ENCODE results near the gene C1orf232. TPM values are rescaled to one million over a fixed set of nuclear protein-coding genes. Genes with fewer than 3 reads are reported as not detected.

C1orf232 gene
- total and polyA plus RNA-seq, 12 donors: not detected

DNA sequence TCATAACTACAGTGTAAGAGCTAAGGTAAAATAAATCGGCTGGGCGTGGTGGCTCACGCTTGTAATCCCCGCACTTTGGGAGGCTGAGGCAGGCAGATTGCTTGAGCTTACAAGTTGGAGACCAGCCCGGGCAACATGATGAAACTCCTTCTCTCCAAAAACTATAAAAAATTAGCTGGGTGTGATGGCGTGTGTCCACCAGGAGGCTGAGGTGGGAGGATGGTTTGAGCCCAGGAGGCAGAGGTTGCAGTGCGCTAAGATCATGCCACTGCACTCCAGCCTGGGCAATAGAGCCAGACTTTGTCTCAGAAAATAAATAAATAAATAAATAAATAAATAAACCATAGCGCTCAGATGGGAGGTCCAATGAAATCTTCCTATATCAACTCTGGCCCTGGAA, 26.6 kb downstream of the C1orf232 start:
- no peak for ATAC-seq
- H3K27ac ChIP-seq: no peak overlapping the region
- TF ChIP-seq CTCF (IDR thresholded peaks at IDR 0.05): no peak
- WGBS, 2 donors: 92 to 94% methylated on average over 8 of the region's 8 CpGs
- H3K36me3 ChIP-seq: no peaks in the 10 kb centered on the region
- H3K4me3 ChIP-seq: no peak overlapping the region
- intact Hi-C loops (cut with DNase I): loop anchor here in 1 of 10 donors (10.0 kb wide), 1 partner anchor 107 kb away; no protein-coding TSS in a partner anchor
- DNase-seq: no peak
- H3K27me3 ChIP-seq: no peaks in the 10 kb centered on the region
- H3K4me1 ChIP-seq: peaks cover 0 to 14% (median 4%) of the 10 kb centered on the region in 9 donors
- H3K9me3 ChIP-seq: no peaks in the 10 kb centered on the region

DNA sequence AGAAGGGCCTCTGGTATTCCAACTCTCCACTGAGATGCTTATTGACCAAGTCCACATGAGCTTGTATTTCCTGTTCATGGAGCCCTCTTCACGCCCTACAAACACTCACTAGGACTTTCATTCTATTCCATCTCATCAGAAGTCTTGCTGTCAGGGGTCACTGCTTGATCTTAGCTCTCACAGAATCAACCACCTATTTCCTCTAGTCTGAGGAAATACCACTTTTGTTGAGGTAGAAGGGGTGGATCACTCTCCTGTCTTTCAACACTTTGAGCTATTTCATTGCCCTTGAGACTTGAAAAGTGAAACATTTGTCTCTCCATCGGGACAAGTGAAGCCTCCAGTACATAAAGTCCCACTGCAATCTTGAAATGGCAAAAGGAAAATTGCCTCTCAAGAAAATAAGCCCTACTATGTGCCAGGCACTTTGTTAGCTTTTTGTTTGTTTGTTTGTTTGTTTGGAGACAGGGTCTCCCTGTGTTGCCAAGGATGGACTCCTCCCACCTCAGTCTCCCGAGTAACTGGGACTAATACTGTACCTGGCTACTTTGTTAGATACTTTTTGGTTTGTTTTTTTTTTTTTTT, 29.7 kb downstream of the C1orf232 start:
- Histone ChIP-seq H3K9me3 (peaks cover 0 to 10% (median 0%) of the 10 kb centered on the region in 11 donors), H3K27me3 (no peaks in the 10 kb centered on the region), H3K4me3 (no peak overlapping the region), H3K4me1 (peaks cover 0 to 7% (median 0%) of the 10 kb centered on the region in 9 donors), H3K27ac (no peak overlapping the region), H3K36me3 (no peaks in the 10 kb centered on the region)
- TF ChIP-seq CTCF (IDR thresholded peaks at IDR 0.05): no peak
- intact Hi-C loops (cut with DNase I): no loop called here
- DNase-seq (no peak), ATAC-seq (no peak)
- 64 to 65% methylated on average over 3 of the region's 3 CpGs for WGBS, 2 donors

GRCh38 chr1:26134466-26134865, 34.3 kb downstream of the C1orf232 start:
- ATAC-seq (no peak), DNase-seq (no peak)
- no peaks in the 10 kb centered on the region for H3K4me1 ChIP-seq
- TF ChIP-seq CTCF (IDR thresholded peaks at IDR 0.05): no peak
- H3K27me3 ChIP-seq: no peaks in the 10 kb centered on the region
- H3K36me3 ChIP-seq: no peaks in the 10 kb centered on the region
- intact Hi-C loops (cut with DNase I): no loop called here
- WGBS, 2 donors: 91 to 98% methylated on average over 3 of the region's 3 CpGs
- H3K9me3 ChIP-seq: peaks cover 0 to 10% (median 0%) of the 10 kb centered on the region in 11 donors
- H3K27ac ChIP-seq: no peak overlapping the region
- no peak overlapping the region for H3K4me3 ChIP-seq

- no peak for ATAC-seq
- H3K27ac ChIP-seq: no peak overlapping the region
These were observed 36.0 kb downstream of the C1orf232 start for GRCh38 chr1:26132834-26133167.

More at GRCh38 chr1:26132834-26133167, 36.0 kb downstream of the C1orf232 start:
- Histone ChIP-seq H3K9me3 (peaks cover 0 to 10% (median 0%) of the 10 kb centered on the region in 11 donors), H3K4me3 (no peak overlapping the region), H3K27me3 (no peaks in the 10 kb centered on the region), H3K4me1 (peaks cover 0 to 5% (median 3%) of the 10 kb centered on the region in 9 donors), H3K36me3 (no peaks in the 10 kb centered on the region)
- intact Hi-C loops (cut with DNase I): no loop called here
- no peak for DNase-seq
- 89 to 95% methylated on average over 2 of the region's 2 CpGs for WGBS, 2 donors
- TF ChIP-seq CTCF (IDR thresholded peaks at IDR 0.05): no peak

Measured in heart right ventricle (tissue), 16 donors.